HG02970 (cell line): ENCODE results near the gene P3R3URF.

ENCODE experiments used
- ATAC-seq: cut with Tn5 transposase; IDR thresholded peaks from one replicate; pipeline ENCODE4 v1.9.1; 2021; ENCODE audit warnings: mild to moderate bottlenecking, moderate library complexity, moderate number of reproducible peaks; ENCODE audit not compliant: unreplicated experiment, low FRiP score

The P3R3URF gene

DNA sequence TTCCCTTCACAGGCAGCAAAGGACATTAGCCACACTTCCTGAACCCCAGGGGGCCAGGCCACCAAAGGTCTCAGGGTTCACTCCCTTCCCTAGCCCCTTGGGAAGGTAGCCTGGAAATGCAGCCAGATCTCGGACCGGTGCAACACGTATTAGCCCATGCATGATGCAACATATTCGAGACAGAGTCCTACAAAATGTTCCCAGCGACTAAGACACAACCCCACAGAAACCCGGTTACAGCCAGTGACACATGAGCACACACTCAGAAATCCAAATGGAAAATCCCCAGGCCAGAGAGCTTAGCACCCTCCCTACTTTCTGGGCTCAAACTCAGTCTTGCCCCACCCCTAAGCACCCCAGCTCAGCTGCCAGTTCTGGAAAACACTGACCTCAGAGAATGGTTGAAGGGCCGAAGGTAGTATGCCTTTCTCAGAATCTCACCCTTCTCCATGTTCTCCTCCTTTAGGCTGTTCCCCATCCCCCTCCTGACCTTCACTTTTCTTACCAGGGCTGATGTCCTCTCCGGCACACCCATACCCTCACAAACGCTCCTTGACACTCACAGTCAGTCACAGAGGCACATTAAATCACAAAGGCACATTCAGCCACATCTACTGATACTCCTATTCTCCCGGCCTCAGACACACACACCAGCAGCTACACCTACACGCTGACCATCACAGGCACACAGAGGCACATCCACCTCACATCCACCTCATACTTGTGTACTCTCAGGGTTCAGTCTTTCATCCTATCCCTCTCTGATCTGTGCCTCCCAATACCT, 1.6 kb downstream of the P3R3URF start, which contains the start of gene TSPAN1:
Gene TSPAN1 (plus strand): TSS at position 640 of the 784 bp plus-strand sequence. CDS start 6,021 bp downstream, outside the sequence.
- no peak for ATAC-seq

DNA sequence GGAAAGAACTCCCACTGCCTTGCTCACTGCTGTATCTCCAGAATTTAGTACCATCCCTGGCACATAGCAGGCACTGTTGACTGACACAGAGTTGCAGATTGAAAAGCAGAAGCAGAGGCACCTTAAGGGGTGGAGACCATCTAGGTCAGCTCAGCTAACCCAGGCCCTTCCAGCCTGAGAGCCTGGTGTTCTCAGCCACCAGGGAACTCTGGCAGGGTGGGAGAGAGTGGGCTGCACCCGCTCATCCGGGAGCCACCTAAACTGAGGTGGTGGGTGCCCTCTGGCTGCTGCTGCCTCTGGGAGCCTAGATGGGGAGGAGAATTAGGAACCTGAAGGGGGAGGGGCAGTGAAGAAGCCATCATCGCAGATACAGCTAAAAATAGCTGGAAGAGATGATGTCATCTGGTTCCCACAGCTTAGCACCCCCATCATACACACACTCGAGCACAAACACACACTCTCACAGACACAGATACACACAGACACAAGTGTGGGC, 2.9 kb downstream of the P3R3URF start:
- ATAC-seq, result no peak

DNA sequence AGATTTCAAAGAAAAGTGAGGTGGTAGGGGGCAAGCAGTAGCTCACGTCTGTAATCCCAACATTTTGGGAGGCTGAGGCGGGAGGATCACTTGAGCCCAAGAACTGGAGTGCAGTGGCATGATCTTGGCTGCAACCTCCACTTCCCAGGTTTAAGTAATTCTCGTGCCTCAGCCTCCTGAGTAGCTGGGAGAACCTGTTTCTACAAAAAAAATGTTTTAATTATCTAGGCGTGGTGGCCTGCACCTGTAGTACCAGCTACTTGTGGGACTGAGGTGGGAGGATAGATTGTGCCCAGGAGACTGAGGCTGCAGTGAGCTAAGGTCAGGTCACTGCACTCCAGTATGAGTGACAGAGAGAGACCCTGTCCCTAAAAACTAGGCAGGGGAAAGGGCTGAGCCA, 4.0 kb downstream of the P3R3URF start:
- ATAC-seq, result no peak

DNA sequence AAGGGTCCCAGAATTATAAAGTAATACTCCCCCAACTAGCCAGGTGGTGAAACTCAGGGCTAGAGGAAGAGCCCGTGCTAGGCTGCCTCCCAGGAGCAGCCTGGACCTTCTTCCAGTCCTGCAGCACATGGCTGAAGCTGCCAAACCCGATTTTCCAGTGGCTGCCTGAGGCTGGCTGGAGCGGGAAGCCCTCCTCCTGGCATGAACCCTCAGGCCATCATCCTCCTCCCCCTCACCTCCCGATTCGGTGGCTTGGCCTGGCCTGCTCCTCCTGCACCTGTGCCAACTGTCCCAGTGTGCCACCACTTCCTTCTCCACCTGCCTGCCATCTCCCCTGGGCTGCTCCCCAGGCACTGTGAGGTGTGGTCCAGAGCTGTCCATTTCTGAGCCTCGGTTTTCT, 4.4 kb downstream of the P3R3URF start:
- ATAC-seq, result no peak

DNA sequence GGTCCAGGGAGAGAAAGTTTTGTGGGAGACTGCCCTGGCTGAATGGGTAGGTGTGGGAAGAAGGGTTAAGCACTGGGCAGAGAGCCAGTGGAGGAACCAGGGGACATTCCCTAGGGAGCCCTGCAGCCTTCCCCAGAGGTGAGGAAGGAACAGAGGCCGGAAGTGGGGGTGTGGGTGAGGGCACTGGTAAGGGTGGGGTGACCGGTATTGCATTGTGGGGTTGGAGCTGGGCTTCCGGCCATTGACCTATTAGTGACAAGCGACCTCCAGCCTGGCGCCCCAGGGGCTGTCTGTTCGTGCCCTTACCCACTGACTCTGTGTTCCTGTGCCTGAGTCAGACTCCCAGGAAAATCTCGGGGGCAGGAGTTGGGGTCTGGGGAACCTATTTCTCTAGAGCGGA, 4.9 kb downstream of the P3R3URF start:
- ATAC-seq, result no peak

DNA sequence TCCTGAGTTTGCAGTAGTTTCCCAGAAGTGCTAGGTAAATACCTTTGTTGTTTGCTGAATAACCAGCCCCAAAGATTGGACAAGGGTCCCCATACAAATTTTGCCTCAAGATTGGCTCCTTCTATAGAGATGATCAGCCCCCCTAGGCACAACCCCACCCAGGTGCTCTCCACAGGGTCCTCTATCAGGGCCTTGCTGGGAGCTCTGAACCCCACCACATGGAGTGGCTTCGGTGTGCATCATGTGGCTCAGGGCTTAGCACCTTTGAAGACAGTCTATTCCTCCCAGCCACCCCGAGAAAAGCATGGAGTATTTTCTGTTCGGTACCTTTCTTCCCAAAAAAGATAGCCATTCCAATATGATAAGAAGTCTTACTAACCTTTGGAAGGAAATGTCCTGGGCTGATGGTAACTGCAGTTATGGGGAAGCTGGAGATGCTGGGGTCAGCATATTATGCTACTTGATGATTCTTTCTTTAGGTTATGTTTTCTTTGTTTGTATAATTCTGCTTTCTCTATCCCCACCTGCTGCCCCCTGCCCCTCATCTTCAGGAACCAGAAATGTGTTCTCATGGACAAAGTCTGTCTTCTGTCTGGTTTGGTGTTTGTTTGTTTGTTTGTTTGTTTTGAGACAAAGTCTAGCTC, 6.4 kb downstream of the P3R3URF start:
- ATAC-seq, result no peak

DNA sequence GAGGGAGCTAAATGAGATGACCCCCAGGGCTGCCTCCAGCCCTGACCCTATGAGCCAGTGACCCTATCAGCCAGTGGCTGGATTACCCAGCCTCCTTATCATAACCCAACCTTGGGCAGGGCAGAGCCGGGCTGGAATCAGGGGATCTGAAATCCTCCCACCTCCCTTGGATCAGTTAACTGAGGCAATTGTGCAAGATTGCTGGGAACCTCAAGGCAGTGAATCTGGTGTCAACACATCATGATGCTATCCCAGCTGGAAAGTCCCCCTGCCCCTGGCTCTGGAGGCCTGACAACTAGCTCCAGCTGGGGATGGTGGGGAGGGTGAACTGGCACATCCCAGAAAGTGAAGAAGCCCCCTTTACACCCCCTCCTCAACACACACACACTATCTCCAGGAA, 7.8 kb downstream of the P3R3URF start:
- no peak for ATAC-seq

DNA sequence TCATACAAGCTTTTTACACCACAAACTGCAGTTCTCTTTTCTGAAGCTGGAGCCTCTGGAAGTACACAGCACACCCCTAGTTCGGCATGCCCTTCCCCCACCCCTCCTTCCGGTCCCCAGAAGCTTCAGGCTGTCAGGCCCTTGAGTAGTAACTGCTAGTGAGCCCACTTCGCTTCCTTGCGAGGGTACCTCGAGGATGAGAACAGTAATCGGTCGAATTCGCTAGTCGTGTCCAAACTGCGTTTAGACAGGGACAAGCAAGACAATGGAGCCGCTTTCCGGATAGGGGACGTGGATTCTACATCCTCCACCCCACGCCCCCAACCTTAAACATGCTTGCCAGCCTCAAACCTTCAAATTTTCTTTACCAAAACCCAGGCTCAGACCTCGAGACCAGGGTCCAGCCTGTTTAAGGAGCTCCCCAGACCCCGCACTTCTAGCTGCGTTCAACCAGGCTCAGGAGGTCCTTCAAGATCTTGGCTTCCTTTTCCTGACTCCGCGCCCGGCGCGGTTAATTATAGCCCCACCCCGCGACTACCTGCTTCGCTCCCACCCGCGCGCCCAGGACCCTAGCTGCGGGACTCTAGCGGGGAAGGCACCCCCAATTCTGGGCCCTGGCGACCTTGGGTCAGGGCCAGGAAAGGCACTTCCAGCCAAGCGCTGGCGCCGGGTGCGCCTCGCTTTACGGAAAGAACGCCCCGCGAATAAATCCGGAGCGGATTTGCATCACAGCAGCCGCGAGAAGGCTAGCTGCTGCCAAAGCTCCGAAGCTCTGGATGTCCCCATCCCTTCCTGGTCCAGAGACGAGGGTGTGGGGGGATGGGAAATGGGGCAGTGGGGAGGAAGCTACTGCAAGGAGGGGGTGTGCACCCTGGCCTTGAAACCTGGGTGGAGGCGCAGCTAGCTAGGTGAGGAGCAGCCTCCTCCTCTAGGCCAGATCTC, 9.5 kb downstream of the P3R3URF start:
- ATAC-seq, result no peak

DNA sequence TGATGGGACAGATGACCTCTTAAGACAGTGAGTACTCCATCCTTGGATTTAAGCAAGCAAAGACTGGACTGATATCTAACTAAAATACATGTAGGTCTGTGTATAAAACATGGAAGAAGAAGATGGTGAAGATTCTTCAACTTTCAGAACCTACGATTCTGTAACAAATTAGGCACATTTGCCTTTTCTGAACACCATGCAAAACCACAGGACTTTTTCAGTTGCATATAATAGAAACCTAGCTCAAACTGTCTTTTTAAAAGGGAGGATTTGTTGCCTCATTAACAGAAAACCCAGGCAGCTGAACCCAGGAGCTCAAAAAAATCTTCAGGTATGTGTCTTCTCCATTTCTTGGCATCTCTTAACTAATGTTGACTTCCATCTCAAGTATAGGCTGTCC, 16.1 kb downstream of the P3R3URF start:
- ATAC-seq, result no peak

DNA sequence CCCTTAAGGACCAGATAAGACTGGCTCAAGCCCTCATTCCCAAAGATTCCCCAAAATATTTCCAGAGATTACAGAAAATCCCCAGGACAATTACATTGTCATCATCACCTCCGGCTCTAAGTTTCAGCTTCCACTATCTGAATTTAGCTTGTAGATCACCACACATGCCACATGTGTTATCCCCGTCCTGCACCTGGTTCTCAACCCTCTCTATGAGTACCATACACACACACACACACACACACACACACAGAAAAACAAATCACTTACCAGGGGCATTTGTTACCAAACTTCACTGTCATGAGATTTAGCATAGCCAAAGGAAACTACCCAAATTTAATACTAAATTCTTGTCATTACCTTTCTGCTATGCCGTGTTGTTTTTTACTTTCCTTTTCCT, 16.8 kb downstream of the P3R3URF start:
- ATAC-seq, result no peak

DNA sequence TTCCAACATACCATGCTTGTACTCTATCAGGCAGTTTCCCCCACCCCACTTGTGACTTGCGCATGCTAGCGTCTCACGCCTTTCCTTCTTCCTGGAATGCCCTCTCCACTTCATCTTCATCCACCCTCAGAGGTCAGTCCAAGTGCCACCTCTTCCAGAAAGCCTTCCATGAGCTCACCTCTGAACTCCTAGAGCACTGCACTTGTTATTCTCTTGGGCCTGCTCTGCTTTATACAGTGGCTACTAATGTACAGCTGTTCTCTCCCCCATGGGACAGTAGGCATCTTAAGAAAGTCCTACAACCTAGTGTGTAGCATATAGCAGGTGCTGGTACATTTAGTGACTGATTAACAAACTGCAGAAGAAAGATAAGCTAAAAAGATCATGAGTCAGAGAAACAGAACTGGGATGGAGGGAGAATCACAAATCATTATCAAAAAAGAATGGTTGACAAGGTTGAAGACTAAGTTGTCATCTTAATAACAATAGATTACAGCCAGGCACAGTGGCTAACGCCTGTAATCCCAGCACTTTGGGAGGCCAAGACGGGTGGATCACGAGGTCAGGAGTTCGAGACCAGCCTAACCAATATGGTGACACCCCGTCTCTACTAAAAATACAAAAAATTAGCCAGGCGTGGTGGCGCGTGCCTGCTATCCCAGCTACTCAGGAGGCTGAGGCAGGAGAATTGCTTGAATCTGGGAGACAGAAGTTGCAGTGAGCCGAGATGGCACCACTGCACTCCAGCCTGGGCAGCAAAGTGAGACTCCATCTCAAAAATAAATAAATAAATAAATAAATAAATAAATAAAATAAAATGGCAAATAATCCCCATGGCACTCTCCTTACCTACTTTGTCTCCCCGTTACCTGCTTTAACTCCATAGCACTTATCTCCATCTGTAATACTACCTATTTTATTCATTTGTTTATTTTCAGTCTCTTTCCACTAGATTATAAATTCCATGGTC, 17.7 kb downstream of the P3R3URF start:
- no peak for ATAC-seq

DNA sequence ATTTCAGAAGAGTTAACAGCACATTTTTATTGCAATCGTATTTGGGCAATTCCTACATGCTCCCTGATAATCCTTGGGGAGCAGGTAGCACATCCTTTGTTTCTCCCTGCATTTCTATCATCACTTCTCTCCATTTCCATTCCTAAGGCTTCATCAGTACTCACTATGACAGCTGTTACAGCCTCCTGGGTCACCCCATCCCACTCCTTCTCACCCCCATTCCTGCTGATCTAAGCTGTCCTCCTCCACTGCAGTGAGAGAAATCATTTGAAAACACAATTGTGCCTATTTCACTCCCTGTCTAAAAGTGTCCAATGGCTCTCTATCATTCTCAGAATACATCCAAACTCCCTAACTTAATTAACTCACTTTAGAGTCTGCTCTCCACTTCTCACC, 18.4 kb downstream of the P3R3URF start:
- no peak for ATAC-seq

DNA sequence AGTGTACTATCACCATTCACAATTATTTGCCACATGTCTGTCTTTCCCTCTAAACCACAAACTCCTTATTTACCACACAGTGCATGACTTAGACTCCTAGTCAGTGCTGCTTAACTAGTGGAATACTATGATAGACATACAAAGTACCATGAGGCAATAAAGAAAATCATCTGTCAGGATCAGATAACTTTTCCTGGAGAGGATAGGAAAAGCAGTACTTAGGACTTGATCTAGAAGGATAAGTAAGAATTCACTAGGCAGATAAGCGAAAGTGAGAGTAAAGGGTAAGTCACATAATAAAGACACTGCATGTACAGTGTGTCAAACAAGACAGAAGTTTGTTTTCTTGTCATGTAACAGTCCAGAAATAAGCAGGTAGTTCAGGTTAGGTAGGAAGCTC, 22.6 kb downstream of the P3R3URF start:
- no peak for ATAC-seq

DNA sequence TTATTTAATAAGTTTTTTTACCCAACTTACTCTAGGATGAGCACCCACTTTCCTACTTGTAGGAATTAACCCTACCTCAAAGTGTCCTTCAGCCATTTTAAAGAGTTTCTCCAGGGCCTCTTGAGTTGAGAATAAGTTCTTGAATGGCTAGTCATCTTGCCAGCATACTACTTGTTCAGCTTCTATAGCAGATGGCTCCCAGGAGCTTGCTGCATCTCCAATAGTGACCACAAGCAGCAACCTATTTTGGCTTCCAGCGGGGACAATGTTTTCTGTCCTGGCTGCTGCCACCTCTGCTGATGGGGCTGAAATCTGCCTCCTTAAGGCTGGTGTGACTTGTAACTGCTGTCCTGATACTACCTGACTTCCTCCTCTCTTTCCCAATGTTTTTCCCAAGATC, 23.1 kb downstream of the P3R3URF start:
- no peak for ATAC-seq

DNA sequence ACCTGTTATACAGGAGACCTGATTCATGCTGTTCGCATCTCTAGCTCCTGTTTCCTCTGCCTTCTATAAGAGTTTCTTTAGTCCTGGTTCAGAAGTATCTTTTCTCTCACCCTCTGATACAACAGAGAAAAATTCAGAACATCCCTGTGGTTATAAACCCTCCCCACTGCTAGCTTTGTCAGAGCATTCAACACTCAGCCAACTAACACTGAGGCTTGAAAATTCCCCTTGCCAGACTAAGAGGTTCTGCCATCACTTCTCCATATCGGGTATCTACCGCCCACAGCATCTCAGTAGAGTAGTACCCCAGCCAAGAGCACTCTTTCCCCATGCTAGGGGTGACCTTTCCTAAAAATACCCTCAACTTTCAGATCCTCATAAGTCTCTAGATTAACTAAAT, 24.3 kb downstream of the P3R3URF start:
- ATAC-seq, result no peak

DNA sequence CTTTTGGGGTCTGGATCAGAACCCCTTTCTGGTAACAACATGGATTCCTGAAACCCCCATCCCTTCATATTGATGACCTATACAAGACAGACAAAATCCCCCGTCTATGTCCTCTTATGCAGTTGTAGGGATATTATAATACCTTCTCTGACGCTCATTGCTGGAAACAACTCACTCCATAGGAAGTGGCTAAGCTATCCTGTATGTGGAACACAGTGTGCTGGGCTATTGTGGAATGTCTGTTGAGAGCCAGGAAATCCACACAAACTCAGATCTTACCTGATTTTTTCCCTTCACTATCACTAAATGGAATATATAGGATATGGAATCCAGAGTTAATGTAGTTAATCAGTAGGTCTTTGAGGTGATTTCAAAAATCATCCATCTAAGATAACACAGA, 26.2 kb downstream of the P3R3URF start:
- no peak for ATAC-seq

DNA sequence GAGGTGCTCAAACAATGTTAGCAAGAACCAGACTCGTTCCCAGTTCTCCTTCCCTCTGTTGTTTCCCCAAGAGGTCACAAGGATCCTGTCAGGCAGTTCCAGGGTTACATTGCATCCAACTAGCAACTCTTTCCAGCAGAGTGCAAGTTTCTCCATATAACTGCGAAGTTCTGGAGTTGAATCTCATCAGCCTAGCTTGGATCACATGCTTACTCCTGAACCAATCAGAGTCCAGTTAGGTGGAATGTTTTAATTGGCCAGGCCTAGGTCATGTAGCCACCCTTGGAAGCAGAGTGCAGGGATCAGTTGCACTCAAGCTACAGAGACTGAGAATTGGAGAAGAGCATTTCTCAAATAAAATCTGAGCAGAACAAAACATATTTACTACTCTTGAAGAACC, 28.0 kb downstream of the P3R3URF start:
- no peak for ATAC-seq

DNA sequence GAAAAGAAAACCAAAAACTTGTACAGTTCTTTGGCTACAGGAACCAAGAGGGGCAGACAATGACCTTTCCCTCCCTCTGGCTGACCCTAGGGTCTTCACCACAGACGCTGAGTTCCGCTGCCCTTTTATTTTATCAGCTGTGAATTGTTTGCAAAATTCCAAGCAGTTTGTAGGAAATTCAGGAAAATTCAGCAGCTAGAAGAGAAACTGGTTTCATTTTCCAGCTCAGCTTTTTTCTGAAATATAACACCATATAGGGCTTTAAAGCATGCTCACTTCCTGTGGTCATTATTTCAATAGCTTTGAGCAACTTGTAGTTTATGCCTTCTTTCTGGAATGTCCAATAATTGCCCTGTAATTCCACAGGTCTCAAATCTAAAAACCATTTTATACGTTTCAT, 38.4 kb downstream of the P3R3URF start:
- ATAC-seq, result no peak

DNA sequence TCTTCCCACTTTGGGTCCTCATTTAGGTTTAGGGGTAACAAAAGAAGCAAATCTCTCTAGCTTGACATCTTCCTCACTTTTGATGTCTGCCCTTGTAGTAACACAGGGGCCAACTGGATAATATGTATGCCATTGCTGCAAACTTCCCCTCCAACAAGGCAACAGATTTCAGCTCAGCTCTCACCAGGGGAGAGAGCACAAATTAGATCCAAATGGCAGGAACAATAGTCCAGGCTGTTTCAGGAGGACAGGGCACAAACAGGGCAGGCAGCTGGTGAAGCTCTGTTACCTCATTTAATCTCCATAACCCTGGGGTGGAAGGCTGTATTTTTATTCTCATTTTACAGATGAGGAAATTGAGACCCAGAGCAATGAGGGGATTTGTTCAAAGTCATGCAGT, 39.6 kb downstream of the P3R3URF start:
- no peak for ATAC-seq
